ENCODE results near the gene C1orf115. TPM values are rescaled to one million over a fixed set of nuclear protein-coding genes. Genes with fewer than 3 reads are reported as not detected.
"Not testable (repeated sequence)": the region's sequence is repeated elsewhere in the genome, so short reads cannot be mapped to it uniquely, and the experiment has no call there.

Gene C1orf115
- total RNA-seq, 4 donors from 2014 or later, result 61.1 to 228 (median 177) TPM

DNA sequence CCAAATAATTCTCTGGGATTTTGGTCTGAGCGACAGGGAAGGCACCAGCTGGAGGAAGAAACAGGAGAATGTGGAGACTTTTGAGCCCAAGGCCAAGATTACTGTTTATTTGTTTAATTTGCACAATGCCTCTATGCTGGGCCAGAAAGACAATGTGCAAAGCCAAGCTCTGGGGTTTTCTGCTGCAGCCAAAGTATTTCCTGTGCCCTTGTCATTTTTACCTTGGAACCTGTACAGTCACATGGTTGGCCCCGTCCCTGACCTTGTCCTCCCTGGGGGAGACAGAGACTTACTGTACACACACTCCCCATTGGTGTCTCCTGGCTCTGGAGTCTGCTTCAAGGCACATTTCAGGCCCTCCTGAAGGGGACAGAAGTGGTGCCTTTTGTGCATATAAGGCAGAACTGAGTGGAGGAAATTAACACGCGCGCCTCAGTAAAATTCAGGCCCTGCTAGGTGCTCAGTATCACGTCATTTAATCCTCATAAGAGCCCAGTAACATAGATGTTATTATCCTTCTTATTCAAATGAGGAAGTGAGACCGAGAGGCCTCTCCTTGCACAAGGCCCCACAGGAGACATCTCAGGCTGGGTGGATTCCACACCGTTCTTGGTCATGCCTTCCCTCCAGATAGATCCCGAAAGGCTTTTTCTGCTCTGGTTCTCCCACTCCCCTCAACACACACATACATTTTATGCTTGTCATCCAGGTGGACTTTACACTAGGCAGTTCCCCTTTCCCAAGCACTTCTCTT is 21.1 kb downstream of the C1orf115 start:
- H3K36me3 ChIP-seq, result no peaks in the 10 kb centered on the region
- no peaks in the 10 kb centered on the region for H3K9me3 ChIP-seq
- H3K27ac ChIP-seq, result peak overlapping the region in 1 of 4 donors; percentile 38
- no peaks in the 10 kb centered on the region for H3K27me3 ChIP-seq
- no peak for TF ChIP-seq POLR2A (IDR thresholded peaks at IDR 0.05)
- TF ChIP-seq, protein P1, sequence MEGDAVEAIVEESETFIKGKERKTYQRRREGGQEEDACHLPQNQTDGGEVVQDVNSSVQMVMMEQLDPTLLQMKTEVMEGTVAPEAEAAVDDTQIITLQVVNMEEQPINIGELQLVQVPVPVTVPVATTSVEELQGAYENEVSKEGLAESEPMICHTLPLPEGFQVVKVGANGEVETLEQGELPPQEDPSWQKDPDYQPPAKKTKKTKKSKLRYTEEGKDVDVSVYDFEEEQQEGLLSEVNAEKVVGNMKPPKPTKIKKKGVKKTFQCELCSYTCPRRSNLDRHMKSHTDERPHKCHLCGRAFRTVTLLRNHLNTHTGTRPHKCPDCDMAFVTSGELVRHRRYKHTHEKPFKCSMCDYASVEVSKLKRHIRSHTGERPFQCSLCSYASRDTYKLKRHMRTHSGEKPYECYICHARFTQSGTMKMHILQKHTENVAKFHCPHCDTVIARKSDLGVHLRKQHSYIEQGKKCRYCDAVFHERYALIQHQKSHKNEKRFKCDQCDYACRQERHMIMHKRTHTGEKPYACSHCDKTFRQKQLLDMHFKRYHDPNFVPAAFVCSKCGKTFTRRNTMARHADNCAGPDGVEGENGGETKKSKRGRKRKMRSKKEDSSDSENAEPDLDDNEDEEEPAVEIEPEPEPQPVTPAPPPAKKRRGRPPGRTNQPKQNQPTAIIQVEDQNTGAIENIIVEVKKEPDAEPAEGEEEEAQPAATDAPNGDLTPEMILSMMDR (IDR thresholded peaks at IDR 0.05), result no peak
- no peak overlapping the region for H3K4me3 ChIP-seq
- peaks cover 0 to 11% (median 2%) of the 10 kb centered on the region in 4 donors for H3K4me1 ChIP-seq
- DNase-seq, result peak in 1 of 3 donors; percentile 27

DNA sequence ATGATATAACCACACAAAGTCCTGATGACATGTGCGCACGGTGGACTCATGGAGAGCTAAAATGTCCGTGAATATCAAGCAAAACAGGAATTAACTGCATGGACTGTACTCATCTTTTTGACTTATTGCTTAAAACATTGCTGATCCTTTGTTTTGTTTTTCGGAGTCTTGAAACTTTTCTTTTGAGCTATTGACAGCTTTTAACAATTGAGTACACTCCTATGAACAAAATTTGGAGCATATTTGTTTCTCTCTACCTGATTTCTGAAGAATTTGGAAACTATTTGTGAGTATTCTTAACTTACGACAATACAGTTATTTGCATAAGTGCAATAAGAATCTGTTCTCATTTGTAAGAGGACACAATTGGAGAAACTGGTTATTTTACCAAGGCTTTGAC is 25.8 kb downstream of the C1orf115 start:
- DNase-seq, result not testable (repeated sequence)

DNA sequence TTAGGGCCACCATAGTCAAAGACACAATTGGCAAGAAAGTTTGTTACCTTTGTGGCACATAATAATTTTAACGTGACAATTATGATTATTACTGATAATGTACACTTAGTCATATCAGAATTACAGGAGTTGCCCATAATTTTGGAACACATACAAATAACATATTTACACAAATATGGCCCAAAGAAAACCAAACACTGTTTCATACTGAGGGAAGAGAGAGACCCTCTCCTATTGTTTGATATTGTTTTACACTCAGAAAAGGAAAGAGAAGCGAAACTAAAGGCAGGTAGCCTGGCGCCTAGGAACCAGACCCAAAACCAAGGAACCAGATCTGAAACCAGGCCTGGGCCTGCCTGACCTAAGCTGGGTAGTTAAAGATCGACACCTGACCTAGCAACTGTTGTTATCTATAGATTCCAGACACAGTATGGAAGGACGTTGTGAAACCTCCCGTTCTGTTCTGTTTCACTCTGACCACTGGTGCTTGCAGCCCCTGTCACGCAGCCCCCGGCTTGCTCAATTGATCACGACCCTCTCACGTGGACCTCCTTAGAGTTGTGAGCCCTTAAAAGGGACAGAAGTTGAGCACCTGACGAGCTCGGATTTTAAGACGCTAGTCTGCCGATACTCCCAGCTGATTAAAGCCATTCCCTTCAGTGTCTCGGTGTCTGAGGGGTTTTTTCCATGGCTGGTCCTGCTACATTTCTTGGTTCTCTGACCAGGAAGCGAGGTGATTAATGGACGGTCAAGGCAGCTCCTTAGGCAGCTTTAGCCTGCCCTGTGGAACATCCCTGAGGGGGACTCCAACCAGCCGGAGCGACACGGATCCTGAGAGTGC is 27.9 kb downstream of the C1orf115 start:
- Histone ChIP-seq H3K27ac (no peak overlapping the region), H3K9me3 (no peaks in the 10 kb centered on the region), H3K27me3 (no peaks in the 10 kb centered on the region), H3K36me3 (no peaks in the 10 kb centered on the region), H3K4me3 (no peak overlapping the region), H3K4me1 (no peaks in the 10 kb centered on the region)
- DNase-seq, result no peak
- no peak for TF ChIP-seq POLR2A (IDR thresholded peaks at IDR 0.05)
- TF ChIP-seq, protein P1 (IDR thresholded peaks at IDR 0.05), result no peak

More for the DNA sequence above, 25.8 kb downstream of the C1orf115 start:
- not testable (repeated sequence) for H3K9me3 ChIP-seq, H3K27ac ChIP-seq, H3K4me3 ChIP-seq, H3K36me3 ChIP-seq, H3K4me1 ChIP-seq, H3K27me3 ChIP-seq

DNA sequence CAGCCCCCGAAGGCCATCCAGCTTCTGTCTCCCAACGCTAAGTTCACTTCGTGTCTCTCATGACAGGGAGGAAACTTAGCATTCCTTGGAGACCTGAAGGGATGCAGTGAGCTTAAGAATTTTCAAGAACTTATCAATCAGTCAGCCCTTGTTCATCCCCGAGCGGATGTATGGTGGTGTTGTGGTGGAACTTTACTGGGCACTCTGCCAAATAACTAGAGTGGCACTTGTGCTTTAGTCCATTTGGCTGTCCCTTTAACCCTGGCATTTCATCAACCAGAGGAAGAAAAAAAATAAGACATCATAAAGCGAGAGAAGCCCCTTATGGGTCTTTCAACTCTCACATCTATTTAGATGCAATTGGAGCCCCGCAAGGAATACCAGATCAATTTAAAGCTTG is 31.1 kb downstream of the C1orf115 start:
- H3K9me3 ChIP-seq, H3K27me3 ChIP-seq, H3K27ac ChIP-seq, H3K4me3 ChIP-seq, DNase-seq, H3K36me3 ChIP-seq, H3K4me1 ChIP-seq: not testable (repeated sequence)

DNA sequence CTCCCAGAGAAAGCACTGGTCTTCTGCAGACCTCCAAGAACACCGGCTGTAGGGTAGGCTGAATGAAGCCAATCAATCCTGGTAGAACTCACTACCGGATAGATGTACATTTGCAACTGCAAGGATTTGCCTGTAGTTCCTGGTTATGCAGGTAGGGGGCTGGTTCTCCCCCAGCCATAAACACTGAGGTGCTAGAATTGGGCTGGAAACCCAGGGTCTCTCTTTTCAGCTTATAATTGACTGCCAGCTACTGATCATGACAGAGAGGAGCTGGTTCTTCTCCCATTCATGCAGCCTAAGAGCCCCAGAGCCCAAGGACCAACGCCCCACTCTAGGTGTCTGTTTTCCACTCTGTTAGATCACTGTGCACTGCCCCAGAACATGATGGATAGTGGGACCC is 36.5 kb downstream of the C1orf115 start:
- no peaks in the 10 kb centered on the region for H3K27me3 ChIP-seq
- no peaks in the 10 kb centered on the region for H3K9me3 ChIP-seq
- no peak overlapping the region for H3K4me3 ChIP-seq
- TF ChIP-seq POLR2A (IDR thresholded peaks at IDR 0.05), result no peak
- TF ChIP-seq, protein P1 (IDR thresholded peaks at IDR 0.05), result peak in 2 of 6 experiments; percentile 18 to 28
- no peak overlapping the region for H3K27ac ChIP-seq
- DNase-seq, result no peak
- H3K4me1 ChIP-seq, result no peaks in the 10 kb centered on the region
- no peaks in the 10 kb centered on the region for H3K36me3 ChIP-seq

DNA sequence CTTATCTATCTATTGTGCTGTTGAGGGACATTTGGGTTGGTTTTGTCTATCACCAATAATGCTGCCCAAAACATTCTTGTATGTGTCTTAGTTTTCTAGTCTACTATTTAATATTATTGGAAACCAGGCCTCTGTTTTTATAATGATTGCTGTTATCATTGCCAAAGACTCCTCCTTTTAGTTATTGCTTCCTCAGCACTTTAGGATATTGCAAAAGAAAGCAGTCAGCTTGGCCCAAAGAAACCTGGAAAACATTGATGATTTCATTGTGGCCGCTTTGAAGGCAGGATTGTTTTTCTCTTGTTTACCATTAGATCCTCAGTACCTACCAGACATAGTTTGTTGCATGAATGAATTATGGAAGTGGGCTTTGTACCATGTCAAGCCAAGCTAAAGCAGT is 37.4 kb downstream of the C1orf115 start:
- Histone ChIP-seq H3K9me3 (no peaks in the 10 kb centered on the region), H3K27me3 (no peaks in the 10 kb centered on the region), H3K4me1 (peaks cover 0 to under 1% (median 0%) of the 10 kb centered on the region in 4 donors), H3K4me3 (no peak overlapping the region), H3K36me3 (no peaks in the 10 kb centered on the region), H3K27ac (no peak overlapping the region)
- no peak for DNase-seq
- TF ChIP-seq, protein P1 (IDR thresholded peaks at IDR 0.05), result no peak
- no peak for TF ChIP-seq POLR2A (IDR thresholded peaks at IDR 0.05)
